ENCODE measurements around the gene ADRA2B.

The ADRA2B gene

GRCh38 chr2:96118698-96119388, 2.5 kb upstream of the ADRA2B start:
- TF ChIP-seq ZFX (IDR thresholded peaks at IDR 0.05; ENCODE audit: borderline replicate concordance), result no peak
- TF ChIP-seq CTCF (IDR thresholded peaks at IDR 0.05), result no peak
- no peak overlapping the region for H3K27ac ChIP-seq

GRCh38 chr2:96117701-96118588, 1.6 kb upstream of the ADRA2B start:
- TF ChIP-seq ZFX (IDR thresholded peaks at IDR 0.05; ENCODE audit: borderline replicate concordance) (no peak), CTCF (IDR thresholded peaks at IDR 0.05) (no peak)
- H3K27ac ChIP-seq, result no peak overlapping the region

- H3K27ac ChIP-seq, result no peak overlapping the region
- TF ChIP-seq ZFX (IDR thresholded peaks at IDR 0.05; ENCODE audit: borderline replicate concordance) (no peak), CTCF (IDR thresholded peaks at IDR 0.05) (peak; percentile 96)
Measured at GRCh38 chr2:96116879-96117533, 635 bp upstream of the ADRA2B start.

GRCh38 chr2:96115631-96116423, 544 bp downstream of the ADRA2B start:
- TF ChIP-seq CTCF (IDR thresholded peaks at IDR 0.05) (no peak), ZFX (IDR thresholded peaks at IDR 0.05; ENCODE audit: borderline replicate concordance) (no peak)
- no peak overlapping the region for H3K27ac ChIP-seq

GRCh38 chr2:96114903-96115581, 1.3 kb downstream of the ADRA2B start:
- TF ChIP-seq ZFX (IDR thresholded peaks at IDR 0.05; ENCODE audit: borderline replicate concordance) (no peak), CTCF (IDR thresholded peaks at IDR 0.05) (no peak)

GRCh38 chr2:96114546-96114902, 1.8 kb downstream of the ADRA2B start:
- H3K27ac ChIP-seq, result no peak overlapping the region
- TF ChIP-seq CTCF (IDR thresholded peaks at IDR 0.05), result no peak
- no peak for TF ChIP-seq ZFX (IDR thresholded peaks at IDR 0.05; ENCODE audit: borderline replicate concordance)

More at GRCh38 chr2:96114903-96115581, 1.3 kb downstream of the ADRA2B start:
- no peak overlapping the region for H3K27ac ChIP-seq
